Stimulated activated CD4-positive, alpha-beta T cell treated with anti-CD3 and anti-CD28 coated beads, Interleukin-15, amount 100 ng/mL, for 48 hours (primary cell): Measurements from ENCODE around the gene INSRR.

ENCODE experiments used
- DNase-seq, 2 donors: peaks; one replicate each; pipeline ENCODE4 v3.0.0-alpha.2; 2020; ENCODE audit warnings: low read depth in 2 of 2

The INSRR gene

DNA sequence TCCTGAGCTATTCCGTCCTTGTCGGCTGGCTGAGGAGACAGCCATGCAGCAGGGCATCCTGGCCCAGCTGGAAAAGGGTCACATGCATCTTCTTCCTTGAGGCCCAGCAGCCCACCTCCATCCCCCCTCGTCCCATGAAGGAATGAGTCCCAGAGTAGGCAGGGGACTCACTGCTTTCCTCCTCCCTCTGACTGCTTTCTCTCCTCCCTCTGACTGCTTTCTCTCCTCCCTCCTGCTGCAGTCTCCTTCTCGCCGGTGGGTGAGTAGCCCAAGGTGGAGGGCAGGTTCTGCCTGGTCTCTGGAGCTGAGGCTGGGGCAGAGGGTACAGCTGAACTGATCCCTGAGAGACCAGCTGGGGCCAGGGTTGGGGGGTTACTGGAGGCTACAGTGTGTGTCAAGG lies 15.2 kb upstream of the INSRR start:
- no peak for DNase-seq

- DNase-seq, result no peak
Observed at GRCh38 chr1:156873659-156874058, 14.7 kb upstream of the INSRR start.

GRCh38 chr1:156869455-156869854 lies 10.5 kb upstream of the INSRR start:
- no peak for DNase-seq

DNA sequence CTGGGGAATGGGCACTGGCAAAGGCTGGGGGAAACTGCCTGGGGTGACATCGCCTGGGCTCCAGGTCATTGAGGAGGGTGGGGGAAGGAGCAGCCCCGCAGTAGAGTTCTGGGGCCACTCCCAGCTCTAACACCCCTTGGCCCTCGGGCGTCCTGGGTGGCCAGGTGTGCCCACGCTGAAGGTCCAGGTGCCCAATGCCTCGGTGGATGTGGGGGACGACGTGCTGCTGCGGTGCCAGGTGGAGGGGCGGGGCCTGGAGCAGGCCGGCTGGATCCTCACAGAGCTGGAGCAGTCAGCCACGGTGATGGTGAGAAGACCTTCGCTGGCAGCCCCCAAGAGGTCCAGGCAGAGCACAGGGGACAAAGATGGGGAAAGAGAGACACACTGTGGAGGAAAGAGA lies 9.4 kb upstream of the INSRR start:
- no peak for DNase-seq

- no peak for DNase-seq
Observed at GRCh38 chr1:156866249-156866909, 7.5 kb upstream of the INSRR start.

DNA sequence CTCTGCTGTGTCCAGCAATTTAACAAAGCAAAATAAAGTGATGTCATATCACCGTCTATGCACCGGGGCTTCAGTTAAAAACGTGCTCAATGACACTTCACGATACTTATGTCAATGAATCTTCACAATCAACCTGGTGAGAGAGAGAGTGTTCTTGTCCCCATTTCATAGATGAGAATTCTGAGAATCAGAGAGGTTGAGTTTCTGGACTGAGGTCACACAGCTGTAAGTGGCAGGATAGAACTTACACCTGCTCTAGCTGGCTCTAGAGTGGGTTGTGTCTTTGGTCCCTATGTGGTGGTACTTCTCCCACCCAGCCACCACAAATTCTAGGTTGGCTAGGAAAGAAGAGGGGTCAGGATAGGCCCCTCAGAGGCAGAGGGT lies 6.9 kb upstream of the INSRR start:
- DNase-seq, result no peak

GRCh38 chr1:156865258-156865657 lies 6.3 kb upstream of the INSRR start:
- no peak for DNase-seq

- DNase-seq, result no peak
Observed at GRCh38 chr1:156864796-156865195, 5.9 kb upstream of the INSRR start.

- DNase-seq, result no peak
Observed at GRCh38 chr1:156863631-156864030, 4.7 kb upstream of the INSRR start.

DNA sequence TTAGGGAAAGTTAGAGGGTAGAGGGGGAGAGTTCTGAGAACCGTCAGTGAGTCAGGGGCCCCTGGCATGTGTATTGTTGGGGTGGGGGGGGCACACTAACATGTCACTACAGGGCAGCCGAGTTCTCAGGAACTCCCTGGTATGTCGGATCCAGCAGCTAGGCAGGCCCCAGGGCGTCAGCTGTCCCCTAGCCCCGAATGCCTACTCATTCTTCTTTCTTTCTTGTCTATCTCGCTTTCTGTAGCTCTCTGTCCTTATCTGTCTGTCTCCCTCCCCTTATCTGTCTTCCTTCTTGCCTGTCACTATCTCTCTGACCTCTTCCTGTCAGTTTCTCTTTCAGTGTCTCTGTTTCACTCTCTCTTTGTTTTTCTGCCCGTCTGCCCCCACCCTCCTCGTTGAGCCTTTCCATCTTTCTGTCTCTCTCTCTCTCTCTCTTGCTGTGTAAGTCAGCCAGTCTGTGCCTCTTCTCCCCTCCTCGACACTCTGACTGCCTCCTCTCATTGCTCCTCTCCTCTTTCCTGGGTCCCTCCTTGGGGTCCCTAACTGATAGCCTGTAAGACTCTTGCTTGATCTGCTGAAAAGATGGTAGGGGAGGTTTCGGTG lies 4.2 kb upstream of the INSRR start:
- DNase-seq, result peak in 1 of 2 donors; percentile 29

DNA sequence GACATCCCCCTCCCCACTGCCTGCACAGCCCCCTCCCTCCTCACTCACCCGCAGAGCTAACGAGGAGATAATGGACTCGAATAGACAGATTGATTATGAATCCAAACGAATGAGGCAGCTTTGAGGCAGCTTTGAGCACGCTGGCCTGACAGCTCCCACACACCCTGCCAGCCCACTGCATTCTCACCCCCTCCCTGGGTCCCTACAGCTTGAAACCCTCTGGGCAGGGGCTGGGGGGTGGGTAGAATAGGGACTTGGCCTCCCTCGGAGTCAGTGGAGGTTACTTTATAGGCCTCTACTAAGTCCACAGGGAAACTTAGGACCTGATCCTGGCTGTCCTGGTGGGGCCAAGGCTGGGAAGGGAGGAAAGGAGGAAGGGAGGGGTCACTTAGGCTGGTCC lies 3.7 kb upstream of the INSRR start:
- no peak for DNase-seq

DNA sequence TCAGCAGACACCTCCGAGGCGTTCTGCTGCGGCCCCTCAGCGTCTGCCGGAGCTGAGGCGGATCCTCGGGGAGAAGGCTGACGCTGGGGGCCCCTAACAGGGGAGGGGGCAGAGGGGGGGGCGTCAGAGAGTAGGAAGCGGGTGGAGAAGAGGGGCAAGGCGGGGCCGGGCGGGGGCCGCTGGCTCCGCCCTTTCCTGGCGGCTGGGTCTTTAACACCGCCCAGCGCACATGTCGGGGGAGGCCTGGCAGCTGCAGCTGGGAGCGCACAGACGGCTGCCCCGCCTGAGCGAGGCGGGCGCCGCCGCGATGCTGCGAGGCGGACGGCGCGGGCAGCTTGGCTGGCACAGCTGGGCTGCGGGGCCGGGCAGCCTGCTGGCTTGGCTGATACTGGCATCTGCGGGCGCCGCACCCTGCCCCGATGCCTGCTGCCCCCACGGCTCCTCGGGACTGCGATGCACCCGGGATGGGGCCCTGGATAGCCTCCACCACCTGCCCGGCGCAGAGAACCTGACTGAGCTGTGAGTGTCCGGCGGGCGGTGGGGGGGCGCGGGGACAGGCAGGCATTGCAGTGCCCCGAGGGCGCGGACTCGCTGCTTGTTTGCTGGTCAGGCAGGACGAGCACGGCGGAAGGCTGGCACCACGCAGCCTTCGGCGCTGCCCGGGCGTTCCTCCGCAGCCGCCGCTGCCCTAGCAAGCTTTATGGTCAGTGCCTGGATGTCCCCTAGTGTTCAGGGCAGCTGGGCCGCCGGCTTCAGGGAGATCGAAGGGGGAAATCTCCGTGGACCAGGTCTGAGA lies 1.9 kb upstream of the INSRR start, which contains the start of gene NTRK1:
TSS of gene NTRK1 (plus strand) at position 238 of the 796 bp plus-strand sequence. CDS start at position 308, 70 bp downstream.
- peak in 1 of 2 donors; percentile 17 for DNase-seq

GRCh38 chr1:156860113-156860627 lies 1.3 kb upstream of the INSRR start:
- peak in 1 of 2 donors; percentile 44 for DNase-seq

GRCh38 chr1:156859523-156860112 lies 701 bp upstream of the INSRR start:
- no peak for DNase-seq

DNA sequence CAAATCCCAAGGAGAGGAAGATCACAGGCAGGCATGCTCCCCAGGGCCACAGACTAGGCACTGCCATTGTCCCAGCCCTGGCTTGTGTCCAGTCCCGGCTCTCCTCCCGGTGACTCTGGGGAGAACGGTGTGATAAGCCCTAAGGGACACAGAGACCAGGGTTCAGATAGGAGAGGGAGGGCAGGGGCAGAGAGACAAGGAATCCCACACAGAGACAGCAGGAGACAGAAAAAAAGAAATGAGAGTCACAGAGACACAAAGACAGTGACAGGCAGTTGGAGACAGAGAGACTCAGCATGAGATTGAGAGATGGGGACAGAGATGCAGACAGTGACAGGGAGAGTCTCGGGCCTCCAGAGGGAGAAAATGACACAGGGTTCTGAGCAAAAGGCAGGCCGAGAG lies 361 bp downstream of the INSRR start:
- no peak for DNase-seq

DNA sequence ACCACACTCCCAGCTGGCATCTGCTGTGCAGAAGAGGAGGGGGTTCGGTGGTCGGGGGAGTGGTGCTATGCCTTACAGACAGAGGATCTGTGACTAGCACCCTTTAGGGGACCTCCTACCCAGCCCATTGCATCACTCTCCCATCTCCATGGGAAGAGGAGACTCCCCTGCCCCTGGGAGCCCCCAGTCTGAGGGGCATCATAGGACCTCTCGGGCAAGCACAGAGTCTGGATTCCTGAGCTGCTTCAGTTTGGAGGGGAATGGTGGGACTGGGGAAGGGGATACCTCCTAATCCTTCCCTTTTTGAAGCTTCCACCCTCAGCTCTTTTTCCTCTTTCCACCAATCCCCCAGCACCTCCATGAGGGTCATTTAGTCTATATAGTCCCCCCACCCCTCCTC lies 1.4 kb downstream of the INSRR start:
- DNase-seq, result no peak

GRCh38 chr1:156856282-156856785 lies 2.6 kb downstream of the INSRR start:
- DNase-seq, result no peak

DNA sequence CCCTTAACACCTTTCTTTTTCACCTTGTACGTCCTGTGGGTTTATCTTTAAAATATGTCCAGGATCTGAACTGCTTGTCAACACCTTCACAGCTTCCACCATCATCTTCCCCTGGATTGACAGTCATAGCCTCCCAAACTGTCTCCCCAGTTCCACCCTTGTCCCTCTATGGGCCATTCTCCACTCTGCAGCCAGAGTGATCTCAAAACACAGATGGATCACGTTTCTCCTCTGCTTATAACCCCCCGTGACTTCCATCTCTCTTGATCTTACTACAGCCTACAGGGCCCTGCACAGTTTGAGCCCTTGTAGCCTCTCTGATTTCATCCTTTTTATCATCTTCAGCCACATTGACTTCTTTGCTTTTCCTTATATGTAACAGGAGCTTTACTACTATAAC lies 4.3 kb downstream of the INSRR start:
- no peak for DNase-seq

GRCh38 chr1:156853761-156854160 lies 5.2 kb downstream of the INSRR start:
- DNase-seq, result no peak

DNA sequence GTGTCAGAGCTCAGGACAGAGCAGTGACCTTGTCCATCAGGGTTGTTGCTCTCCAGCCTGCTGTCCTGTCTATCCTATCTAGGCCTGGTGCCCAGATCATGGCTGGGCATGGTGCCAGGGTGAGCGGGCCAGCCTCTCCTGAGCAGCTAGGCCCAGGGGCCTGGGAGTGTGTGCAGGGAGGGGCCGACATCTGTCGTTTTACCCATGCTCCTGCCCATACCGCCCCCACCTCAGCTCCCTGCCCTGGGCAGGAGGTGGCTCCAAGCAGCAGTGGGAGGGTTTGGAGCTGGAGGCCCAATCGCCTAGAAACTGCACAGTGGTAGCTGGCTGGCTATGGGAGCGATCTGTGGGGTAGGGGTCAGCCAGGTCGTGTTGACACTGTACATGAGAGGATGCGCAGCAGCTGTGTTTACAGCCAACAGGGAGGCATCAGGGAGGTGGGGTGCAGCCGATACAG lies 6.5 kb downstream of the INSRR start:
- no peak for DNase-seq

GRCh38 chr1:156851779-156852417 lies 7.0 kb downstream of the INSRR start:
- no peak for DNase-seq

DNA sequence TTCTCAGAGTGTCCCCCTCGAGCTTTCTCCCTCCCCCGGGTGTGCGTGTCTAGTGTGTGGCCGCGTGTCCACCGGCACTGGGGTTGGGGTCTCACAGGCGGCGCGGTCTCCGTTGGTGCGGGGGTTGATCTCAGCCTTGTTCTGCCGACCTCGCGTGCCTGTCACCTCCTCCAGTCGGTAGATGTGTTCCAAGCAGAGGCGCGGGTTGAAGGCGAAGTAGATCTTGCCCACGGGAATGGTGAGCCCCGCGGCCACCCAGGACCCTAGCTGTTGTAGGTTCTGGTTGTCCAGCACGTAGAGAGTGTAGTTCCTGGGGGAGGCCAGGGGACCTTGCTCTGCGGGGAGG lies 9.8 kb downstream of the INSRR start:
- no peak for DNase-seq
